MM.1S (cell line): ENCODE data around the gene DOLPP1.

Source experiments
- EZH2 ChIP-seq: fragments of 300-600 bp; sonication (generic); optimal IDR thresholded peaks from 2 replicates; pipeline ENCODE3; 2017; ENCODE audit warnings: low read depth, mild to moderate bottlenecking, antibody characterized with exemption, low read length, mixed read lengths
- EZH2phosphoT487 ChIP-seq: fragments of 300-600 bp; sonication (generic); IDR thresholded peaks from 2 replicates; pipeline ENCODE4 v1.6.1; 2018; ENCODE audit warnings: antibody characterized with exemption, low read length
- TF ChIP-seq, protein P1 (sequence below): fragments of 300-600 bp; sonication (generic); IDR thresholded peaks from 2 replicates; pipeline ENCODE4 v1.5.1; 2016; ENCODE audit warnings: antibody characterized with exemption, low read length, mixed read lengths

DNA sequence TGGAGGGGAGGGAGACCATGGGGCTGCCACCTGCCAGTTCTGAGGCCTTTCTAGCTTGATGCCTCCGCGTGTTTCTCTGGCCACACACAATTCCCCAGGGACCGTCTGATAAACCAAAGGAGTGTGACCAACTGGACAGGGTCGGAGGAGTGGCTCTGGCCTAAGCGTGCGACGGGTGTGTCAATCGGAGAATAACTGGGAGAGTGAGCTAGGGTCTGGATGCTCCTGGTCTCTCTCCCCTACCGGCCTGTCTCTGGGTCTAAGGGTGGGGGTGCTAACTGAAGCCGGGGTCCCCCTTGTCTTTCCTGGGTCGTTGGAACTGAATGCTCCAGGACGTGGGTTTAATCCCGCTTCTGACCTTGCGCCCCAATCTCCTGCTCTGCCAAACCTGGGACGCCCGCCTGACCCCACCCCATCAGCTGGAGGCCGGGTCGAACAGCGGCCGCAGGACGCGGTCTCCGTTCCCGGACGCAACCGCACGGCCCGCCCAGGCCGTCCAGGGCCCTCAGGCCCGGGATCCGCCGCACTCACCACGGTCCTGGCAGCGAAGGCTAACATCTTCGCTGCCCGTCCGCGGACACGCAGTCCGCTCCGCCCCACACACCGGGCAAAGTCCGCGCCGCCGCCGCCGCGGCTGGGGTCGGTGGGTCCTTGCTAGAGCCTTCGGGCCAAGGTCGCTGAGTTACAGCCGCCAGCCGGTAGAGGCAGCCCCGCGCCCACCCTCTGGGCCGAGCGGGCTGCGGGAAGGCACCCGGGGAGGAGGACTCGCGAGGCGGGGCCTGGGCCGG, 29.2 kb downstream of the DOLPP1 start:
- TF ChIP-seq, protein P1, sequence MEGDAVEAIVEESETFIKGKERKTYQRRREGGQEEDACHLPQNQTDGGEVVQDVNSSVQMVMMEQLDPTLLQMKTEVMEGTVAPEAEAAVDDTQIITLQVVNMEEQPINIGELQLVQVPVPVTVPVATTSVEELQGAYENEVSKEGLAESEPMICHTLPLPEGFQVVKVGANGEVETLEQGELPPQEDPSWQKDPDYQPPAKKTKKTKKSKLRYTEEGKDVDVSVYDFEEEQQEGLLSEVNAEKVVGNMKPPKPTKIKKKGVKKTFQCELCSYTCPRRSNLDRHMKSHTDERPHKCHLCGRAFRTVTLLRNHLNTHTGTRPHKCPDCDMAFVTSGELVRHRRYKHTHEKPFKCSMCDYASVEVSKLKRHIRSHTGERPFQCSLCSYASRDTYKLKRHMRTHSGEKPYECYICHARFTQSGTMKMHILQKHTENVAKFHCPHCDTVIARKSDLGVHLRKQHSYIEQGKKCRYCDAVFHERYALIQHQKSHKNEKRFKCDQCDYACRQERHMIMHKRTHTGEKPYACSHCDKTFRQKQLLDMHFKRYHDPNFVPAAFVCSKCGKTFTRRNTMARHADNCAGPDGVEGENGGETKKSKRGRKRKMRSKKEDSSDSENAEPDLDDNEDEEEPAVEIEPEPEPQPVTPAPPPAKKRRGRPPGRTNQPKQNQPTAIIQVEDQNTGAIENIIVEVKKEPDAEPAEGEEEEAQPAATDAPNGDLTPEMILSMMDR, result no peak
- TF ChIP-seq EZH2 (no peak), EZH2phosphoT487 (no peak)
